Measurements from ENCODE around the gene HDLBP. TPM values are rescaled to one million over a fixed set of nuclear protein-coding genes. Genes with fewer than 3 reads are reported as not detected.

The HDLBP gene
- total and polyA plus RNA-seq, 12 donors = 206 to 419 (median 353) TPM

GRCh38 chr2:241274127-241274526 lies 41.3 kb downstream of the HDLBP start:
- Histone ChIP-seq H3K9me3 (peaks cover 0 to 10% (median 0%) of the 10 kb centered on the region in 11 donors), H3K27ac (no peak overlapping the region), H3K4me1 (peaks cover 6 to 41% (median 34%) of the 10 kb centered on the region in 9 donors), H3K27me3 (no peaks in the 10 kb centered on the region), H3K4me3 (no peak overlapping the region), H3K36me3 (peaks cover 0 to 2% (median 0%) of the 10 kb centered on the region in 9 donors)
- DNase-seq (no peak), ATAC-seq (no peak)
- intact Hi-C loops (cut with DNase I) = loop anchor here in 4 of 10 donors (5.0 kb wide), 2 partner anchors 38 to 43 kb away; partner anchors contain the start of genes HDLBP (in 1 of the 4) and SEPTIN2 (in 1 of the 4)
- no peak for TF ChIP-seq CTCF (IDR thresholded peaks at IDR 0.05)
- WGBS, 2 donors = 87 to 91% methylated on average over 5 of the region's 5 CpGs

- ATAC-seq (peak in 4 of 8 donors; percentile 1 to 5 (median 4)), DNase-seq (no peak)
- 51 to 52% methylated on average over 21 of the region's 21 CpGs for WGBS, 2 donors
- H3K9me3 ChIP-seq = peaks cover 0 to 10% (median 0%) of the 10 kb centered on the region in 11 donors
- peak overlapping the region; percentile 81 to 96 (median 91) for H3K4me3 ChIP-seq
- intact Hi-C loops (cut with DNase I) = loop anchor here in 7 of 10 donors (2.0 to 5.0 kb wide), 3 partner anchors 39 to 44 kb away; partner anchors contain the start of genes HDLBP (in 4 of the 7) and SEPTIN2 (in 4 of the 7)
- peaks cover 0 to 8% (median 0%) of the 10 kb centered on the region in 9 donors for H3K36me3 ChIP-seq
- H3K4me1 ChIP-seq = peaks cover 6 to 48% (median 39%) of the 10 kb centered on the region in 9 donors
- H3K27me3 ChIP-seq = no peaks in the 10 kb centered on the region
- peak overlapping the region in 9 of 10 donors; percentile 85 to 96 (median 93) for H3K27ac ChIP-seq
- TF ChIP-seq CTCF (IDR thresholded peaks at IDR 0.05) = no peak
These were observed 42.1 kb downstream of the HDLBP start for GRCh38 chr2:241273210-241274020.

GRCh38 chr2:241272303-241273209 lies 42.9 kb downstream of the HDLBP start:
- TF ChIP-seq CTCF (IDR thresholded peaks at IDR 0.05) = no peak
- Histone ChIP-seq H3K27ac (peak overlapping the region; percentile 63 to 96 (median 93)), H3K4me3 (peak overlapping the region; percentile 81 to 96 (median 91)), H3K36me3 (peaks cover 0 to 17% (median 1%) of the 10 kb centered on the region in 9 donors), H3K4me1 (peaks cover 6 to 48% (median 39%) of the 10 kb centered on the region in 9 donors), H3K9me3 (peaks cover 0 to 10% (median 0%) of the 10 kb centered on the region in 11 donors), H3K27me3 (no peaks in the 10 kb centered on the region)
- ATAC-seq = peak; percentile 82 to 89 (median 86)
- WGBS, 2 donors = 0 to 1% methylated on average over 64 to 102 of the region's 102 CpGs
- peak; percentile 71 to 80 for DNase-seq
- intact Hi-C loops (cut with DNase I) = loop anchor here in 7 of 10 donors (2.0 to 5.0 kb wide), 3 partner anchors 40 to 45 kb away; partner anchors contain the start of genes HDLBP (in 4 of the 7) and SEPTIN2 (in 4 of the 7)

Measured in heart right ventricle (tissue), 16 donors.